Ishikawa (cell line): ENCODE measurements around the gene APBB2.

Experiments used
- MAX ChIP-seq: IDR thresholded peaks from 2 replicates; pipeline ENCODE4 v1.6.1; 2012
- TAF1 ChIP-seq: IDR thresholded peaks from 2 replicates; pipeline ENCODE4 v1.6.1; 2012; ENCODE audit warnings: low read depth, mild to moderate bottlenecking
- TEAD4 ChIP-seq: IDR thresholded peaks from 2 replicates; pipeline ENCODE4 v1.6.1; 2012

- TF ChIP-seq MAX (no peak), TAF1 (no peak), TEAD4 (no peak)
Observed at GRCh38 chr4:41203841-41204240, 10.5 kb downstream of the APBB2 start.
